ENCODE measurements around the gene NAXE.
"Not testable (repeated sequence)": the region's sequence is repeated elsewhere in the genome, so short reads cannot be mapped to it uniquely, and the experiment has no call there.

NAXE gene

DNA sequence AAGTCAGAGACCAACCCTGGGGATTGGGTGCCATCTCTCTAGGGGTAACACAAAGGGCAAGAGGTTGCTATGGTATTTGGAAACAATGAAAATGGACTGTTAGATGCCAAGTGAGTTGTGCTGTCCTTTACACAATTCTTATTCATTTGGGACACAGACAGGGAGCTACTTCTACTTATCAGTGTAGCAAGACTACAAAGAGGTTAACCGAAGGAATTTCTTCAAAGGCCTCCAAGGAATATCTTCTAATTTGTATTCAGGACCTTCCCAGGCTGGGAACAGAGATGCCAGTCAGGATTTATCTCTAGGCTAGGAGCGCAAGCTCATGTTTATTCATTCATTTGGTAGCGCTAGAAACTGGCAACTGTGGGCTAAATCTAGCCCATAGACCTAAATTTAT lies 2.6 kb downstream of the NAXE start:
- DNase-seq, result no peak

DNA sequence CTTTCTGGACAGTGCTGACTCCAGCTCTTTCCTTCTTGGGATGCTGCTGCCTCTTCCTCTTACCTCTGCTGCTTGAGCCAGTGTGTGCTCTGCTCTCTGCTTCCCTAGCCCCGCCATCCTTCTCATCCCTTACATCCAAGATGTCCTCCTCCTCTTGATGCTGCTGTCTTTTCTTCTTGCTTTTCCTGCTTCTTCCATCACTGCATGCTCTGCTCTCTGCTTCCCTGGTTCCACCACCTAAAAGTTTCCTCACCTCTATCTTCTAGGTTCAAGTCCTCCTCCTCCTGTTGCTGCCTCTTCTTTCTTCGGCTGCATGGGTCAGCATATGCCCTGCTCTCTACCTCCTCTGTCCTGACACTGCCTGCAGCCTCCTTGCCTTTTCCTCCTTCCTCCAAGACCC lies 3.4 kb downstream of the NAXE start:
- DNase-seq, result no peak

DNA sequence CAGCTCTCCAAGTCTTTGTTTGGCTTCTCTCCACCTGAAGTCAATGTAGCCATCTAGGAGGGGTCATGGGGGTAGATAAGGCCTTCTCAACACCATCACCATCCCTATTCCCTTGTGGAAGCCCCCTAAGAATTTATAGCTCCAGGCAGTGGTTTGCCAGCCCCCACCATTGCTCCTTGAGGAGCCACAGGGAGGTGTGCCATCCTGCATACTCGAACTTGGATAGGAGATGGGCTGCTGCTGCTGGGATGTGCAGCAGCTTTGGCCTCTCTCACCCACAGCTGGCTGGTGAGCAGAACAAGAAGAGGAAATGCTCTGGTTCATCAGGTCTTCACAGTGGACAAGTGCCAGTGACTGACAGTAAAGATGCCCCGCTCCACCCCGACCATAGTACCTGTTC lies 4.8 kb downstream of the NAXE start:
- DNase-seq, result no peak

DNA sequence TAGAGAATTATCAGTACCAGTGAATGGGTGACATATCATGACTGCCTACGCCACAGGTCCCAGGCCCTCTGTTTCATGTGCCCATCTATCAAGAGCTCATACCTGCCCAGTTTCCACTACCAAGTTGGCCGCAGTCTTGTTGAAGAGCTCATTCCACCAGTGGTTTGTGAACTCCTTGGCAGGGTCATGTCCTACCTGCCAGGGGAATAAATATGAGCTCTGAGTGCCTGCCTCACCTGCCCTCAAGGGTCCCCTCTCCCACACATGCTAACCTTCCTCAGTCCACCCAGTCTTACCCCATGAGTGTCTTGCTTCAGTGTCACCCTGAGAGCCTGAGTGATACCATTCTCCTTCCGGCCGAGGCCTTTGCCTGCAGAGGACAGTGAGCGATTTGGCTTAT lies 6.5 kb downstream of the NAXE start:
- no peak for DNase-seq

DNA sequence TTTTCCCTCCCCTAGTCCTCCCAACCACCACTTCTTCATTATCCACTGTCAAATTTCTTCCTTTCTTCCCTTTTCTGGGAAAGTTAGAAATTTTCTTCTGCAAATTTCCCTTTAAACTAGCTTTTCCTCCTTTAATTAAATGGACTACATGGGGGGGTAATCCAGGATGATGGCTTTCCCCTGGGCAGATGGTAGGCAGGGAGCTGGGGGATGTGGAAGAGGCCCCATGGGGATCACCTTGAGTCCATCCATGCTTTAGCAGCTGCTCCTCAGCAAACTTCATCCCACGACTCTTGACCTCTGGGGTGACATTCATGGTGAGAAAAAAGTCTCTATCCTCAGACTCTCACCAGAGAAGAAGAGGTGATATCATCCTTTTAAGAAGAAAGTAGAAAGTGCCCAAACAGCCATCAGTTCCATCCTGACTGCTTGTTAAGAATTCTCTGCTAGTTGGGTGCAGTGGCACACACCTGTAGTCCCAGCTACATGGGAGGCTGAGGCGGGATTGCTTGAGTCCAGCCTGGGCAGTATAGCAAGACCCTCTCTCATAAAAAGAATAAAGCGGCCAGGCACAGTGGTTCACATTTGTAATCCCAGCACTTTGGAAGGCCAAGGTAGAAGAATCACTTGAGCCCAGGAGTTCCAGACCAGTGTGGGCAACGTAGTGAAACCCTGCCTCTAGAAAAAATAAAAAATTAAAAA lies 7.3 kb downstream of the NAXE start:
- DNase-seq, result no peak

DNA sequence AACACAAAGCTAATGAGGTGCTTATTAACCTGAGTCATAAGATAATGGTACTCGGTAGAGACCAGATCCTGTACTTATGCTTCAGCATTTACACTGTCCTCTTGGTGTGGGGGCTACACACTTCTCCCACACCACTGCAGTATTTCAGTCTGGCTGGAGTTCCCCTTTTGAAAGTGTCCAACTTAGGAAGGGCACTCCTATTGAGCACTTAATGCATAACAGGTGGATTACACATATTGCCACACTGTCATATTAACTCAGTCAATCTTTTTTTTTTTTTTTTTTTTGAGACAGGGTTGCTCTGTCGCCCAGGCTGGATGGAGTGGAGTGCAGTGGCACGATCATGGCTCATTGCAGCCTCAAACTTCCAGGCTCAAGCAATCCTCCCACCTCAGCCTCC lies 8.2 kb downstream of the NAXE start:
- DNase-seq, result peak; percentile 14

DNA sequence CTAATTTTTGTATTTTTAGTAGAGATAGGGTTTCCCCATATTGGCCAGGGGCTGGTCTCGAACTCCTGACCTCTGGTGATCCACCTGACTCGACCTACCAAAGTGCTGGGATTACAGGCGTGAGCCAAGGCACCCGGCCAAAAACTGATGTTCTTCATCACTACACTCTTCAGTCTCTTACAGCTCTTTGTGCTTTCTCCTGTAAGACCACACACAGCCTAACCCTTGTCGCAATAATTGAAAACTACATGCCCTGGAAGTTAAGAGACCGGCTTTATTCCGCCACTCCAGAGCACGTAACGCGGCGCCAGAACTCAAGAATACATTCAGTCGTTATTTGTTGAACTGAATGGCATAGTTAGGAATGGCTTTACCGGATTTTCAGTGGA lies 9.2 kb downstream of the NAXE start:
- DNase-seq, result no peak

DNA sequence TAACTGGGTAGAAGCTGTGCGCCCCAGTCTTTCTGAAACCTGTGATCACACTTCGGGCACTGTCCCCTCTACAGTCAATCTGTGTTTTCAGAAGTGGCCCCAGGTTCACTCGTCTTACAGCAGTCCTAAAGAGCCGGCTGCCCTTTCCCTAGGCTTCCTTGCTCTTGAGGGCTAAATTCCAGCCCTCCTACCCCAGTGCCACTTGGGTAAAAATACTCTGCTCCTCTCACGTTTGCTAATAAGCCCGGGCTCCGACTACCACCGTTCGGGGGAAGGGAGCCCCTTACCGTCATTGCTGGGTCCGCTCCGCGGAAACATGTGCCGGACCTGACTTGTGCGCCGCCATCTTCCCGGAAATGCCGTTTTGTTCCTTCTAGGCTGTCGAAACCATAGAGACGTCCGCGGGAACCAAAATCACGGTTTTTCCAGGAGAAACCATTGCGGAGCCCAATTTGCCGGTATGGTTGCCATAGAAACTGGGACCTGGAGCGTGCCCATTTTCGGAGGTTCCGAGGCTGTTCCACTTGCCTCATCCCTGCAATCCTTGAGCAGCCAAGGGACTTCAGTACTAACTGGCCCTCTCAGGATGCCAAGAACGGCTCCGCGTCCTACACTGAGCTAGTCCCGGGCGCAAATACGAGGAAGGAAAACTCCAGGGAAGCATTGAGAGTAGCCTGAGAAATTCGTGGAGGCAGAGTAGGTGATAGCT lies 9.7 kb downstream of the NAXE start, which contains the start of gene GPATCH4:
TSS of gene GPATCH4 (minus strand) at position 358 of the 709 bp plus-strand sequence.
- DNase-seq, result peak; percentile 92

DNA sequence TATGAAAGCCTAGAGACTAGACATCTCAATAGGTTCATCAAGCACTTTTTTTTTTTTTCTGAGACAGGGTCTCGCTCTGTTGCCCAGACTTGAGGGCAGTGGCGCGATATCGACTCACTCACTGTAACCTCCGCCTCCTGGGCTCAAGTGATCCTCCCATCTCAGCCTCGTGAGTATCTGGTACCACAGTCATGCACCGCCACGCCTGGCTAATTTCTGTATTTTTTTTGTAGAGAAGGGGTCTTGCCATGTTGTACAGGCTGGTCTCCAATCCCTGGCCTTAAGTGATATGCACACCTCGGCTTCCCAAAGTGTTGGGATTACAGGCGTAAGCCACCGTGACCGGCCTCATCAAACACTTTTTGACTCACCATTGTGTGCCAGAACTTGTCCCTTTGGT lies 10.3 kb downstream of the NAXE start:
- DNase-seq, result no peak

DNA sequence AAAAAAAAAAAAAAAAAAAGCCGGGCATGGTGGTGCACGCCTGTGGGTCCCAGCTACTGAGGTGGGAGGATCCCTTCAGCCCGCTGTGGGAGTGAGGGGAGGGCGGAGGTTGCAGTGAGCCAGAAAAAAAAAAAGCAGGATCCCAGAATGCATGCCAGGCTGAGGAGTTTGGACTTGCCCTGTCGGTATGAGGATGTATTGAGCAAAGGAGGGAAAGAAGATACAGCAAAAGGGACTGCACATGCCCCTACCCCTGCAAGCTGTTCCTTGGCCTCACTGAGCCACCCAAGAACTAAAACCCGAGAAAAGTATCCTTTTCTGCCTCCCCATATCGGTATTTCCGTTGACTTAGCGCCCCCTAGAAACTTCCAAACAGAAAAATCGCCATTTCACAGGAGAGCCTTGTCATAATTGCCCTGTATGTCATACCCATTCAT lies 11.0 kb downstream of the NAXE start:
- DNase-seq, result peak; percentile 71

DNA sequence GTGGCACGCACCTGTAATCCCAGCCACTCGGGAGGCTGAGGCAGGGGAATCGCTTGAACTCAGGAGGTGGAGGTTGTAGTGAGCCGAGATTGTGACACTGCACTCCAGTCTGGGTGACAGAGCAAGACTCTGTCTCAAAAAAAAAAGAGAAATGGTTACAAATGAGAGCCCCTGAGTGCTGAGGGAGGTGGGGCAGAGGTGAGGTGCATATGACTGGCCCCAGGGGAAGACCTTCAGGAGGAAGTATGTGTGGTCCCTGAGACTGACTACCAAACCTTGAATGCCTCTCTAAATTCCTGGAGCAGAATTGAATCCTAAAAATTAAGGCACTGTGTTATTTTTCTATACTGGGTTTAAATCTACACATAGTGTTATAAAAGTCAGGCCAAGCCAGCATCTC lies 15.8 kb downstream of the NAXE start:
- not testable (repeated sequence) for DNase-seq

DNA sequence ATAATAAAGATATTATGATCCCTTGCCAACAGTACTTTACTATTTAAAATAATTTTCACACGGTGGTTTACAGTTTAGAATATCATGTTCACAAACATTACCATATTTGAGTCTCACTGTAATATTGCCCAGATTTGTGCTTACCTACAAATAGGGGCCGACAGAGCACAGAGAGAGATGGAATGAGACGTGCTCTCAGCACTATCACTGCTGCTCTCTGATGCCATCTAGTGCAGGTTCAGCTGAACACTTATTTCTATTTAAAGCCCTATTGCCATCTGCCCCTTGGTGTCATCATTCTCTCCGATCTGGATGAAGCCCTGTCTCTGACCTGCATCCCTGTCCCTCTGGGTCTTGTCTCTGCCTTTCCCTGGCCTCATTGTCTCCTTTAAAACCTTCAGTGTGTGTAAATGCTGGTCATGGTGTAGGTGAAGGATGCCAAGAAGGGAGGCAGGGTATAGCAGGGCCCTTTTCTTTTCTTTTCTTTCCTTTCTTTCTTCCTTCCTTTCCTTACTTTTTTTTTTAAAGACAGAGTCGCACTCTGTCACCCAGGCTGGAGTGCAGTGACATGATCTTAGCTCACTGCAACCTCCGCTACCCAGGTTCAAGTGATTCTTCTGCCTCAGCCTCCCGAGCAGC lies 16.6 kb downstream of the NAXE start:
- DNase-seq, result peak; percentile 91

DNA sequence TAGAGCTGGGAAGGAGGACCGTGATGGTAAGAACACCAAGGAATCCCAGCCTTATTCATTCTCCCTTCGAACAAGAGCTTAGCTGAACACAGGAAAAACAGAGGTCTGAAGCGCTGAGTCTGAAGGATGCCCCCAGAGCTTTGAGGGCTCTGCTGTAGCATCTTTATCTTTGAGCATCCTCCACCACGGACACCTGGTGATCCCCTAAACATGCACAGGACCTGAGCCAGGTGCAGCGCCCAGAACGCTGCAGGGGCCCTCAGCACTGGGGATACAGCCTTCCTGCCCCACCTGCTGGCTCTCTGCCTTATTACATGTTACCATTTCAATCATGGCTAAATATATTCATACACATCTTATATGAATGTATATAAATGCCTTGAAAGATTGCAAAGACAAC lies 17.4 kb downstream of the NAXE start:
- peak; percentile 77 for DNase-seq

DNA sequence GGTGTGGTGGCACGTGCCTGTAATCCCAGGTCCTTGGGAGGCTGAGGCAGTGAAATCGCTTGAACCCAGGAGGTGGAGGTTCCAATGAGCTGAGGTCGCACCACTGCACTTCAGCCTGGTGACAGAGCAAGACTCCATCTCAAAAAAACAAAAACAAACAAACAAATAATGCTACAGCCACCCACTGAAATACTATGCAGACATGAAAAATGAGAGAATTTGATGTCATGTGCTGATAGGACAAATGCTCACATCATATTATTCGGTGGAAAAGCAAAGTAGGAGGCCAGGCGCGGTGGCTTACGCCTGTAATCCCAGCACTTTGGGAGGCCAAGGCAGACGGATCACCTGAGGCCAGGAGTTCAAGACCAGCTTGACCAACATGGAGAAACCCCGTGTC lies 18.5 kb downstream of the NAXE start:
- DNase-seq, result not testable (repeated sequence)

DNA sequence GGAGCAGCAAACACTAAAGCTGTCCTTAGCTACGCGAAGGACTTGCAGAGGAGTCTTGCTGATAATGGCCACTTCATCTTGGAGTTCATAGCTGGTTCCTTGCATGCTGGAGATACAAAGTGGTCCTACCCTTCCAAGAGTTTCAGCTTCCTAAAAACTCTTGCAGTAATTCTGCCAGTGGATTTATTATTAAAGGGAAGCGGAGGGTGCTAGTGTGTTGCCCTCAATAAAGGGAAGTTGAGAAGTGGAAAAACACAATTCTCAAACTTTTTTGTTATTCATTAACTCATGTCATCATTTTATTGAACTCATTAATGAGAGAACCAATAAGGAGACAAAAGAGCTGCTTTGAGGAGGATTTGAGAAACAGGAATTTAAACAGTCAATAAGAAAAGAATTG lies 21.1 kb downstream of the NAXE start:
- DNase-seq, result no peak

DNA sequence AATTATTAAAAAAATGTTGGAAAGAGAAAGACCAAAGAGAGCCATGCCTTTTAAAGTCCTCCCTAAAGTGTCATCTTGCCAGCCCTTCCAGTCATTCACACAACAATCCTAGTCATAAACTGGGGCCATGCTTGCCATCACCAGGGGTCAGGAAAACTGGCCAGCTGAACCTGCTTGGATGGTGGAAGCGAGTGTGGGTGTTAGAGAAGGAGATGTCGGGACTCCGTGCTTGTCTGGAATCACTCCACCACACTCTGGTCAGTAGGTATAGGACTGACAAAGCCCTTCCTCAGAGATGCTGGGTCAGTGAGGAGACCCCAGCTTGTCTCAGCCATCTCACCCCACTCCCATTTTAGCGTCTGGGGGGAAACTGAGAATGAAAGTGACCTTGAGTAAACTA lies 24.4 kb downstream of the NAXE start:
- DNase-seq, result no peak

DNA sequence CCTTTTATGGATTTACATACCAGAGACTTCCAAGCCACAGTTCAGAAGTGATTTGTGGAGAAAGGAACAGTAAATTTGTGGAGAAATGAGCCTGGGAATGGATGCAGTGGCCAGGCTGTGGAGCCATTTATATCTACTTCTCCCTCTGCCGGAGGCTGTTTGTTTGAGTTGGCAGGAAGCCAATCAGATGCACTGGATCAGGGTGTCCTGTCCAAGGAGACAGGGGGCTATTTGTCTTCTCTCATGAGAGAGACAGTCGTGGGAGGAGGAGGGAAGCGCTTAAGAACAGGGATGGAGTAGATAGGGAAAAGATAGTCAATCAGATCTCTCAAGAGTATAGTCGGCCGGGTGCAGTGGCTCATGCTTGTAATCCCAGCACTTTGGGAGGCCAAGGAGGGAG lies 24.9 kb downstream of the NAXE start:
- no peak for DNase-seq

DNA sequence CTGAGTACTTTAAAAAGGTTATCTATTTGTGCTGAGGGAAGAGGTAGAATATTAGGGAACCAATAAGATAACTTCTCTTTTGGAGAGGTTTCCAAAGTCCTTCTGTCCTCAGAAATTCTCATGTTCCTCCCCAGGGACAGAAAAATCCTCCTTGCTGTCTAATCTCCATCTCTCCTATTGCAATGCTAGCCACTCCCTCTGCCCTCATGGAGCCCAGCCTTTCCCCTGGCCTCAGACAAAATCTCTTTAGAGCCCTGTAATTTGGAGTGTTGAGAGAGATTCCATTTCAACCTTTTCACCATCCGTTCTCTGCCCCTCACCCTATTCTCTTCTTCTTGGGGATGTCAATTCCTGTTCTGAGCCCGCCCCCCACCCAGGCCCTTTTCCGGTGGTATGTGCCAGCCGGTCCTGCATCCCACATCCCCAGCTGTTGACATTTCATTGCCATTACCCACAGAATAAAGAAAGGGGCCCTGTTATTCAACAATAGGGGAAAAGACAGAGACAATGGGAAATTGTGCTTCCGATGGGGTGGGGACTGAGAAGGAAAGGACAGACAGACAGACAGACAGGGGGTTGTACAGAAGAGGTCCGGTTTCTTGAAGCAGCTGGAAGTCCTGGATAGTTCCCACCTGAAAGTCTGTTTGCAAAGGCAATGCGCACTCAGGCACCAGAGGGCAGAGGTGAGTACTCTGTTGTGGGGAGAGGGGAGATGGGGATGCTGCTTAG lies 27.4 kb downstream of the NAXE start, which contains the start of gene HAPLN2:
TSS of gene HAPLN2 (plus strand) at position 563 of the 729 bp plus-strand sequence. CDS start 4,076 bp downstream, outside the sequence.
- DNase-seq, result peak; percentile 43

DNA sequence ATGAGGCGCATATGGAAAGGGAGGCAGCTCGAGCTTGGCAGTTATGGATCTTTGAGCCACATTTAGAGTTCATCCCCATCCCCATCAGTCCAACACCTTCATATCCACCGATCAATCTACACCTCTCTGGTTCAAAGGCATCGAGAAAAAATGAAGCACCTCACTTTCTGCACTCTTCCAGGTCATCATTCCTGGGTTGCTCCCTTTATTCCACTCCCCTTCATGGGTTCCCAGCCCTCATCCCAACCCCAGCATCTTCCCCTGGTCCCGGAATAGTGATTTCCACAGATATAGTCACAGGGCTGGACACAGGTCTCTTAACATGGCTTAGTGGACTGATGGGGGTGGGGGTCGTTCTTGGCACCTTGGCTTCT lies 28.0 kb downstream of the NAXE start:
- no peak for DNase-seq

DNA sequence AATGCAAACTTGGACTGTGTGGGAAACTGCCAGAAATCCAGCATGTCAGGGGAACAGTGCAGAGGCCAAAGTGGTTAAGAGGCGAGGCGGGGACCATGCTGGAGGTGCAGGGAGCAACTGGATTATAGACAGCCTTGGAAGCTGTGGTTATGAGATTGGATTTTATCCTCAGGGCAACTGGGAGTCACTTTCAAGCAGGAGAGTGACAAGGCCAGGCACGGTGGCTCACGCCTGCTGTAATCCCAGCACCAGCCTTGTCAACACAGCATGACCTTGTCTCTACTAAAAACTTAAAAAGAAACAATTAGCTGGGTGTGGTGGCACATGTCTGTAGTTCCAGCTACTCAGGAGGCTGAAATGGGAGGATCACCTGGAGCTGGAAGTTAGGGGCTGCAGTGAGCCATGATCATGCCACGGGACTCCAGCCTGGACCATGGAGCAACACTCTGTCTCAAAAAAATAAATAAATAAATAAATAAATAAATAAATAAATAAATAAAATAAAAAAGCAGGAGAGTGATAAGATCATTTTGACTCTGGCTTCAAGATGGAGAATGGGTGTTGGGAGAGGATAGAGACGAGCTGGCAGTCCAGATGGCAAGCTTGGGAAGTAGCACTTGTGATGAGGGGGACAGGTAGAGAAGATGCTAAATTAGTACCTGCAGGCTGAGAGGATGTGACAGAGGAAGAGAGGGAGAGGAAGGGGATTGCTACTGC lies 31.2 kb downstream of the NAXE start:
- no peak for DNase-seq

DNA sequence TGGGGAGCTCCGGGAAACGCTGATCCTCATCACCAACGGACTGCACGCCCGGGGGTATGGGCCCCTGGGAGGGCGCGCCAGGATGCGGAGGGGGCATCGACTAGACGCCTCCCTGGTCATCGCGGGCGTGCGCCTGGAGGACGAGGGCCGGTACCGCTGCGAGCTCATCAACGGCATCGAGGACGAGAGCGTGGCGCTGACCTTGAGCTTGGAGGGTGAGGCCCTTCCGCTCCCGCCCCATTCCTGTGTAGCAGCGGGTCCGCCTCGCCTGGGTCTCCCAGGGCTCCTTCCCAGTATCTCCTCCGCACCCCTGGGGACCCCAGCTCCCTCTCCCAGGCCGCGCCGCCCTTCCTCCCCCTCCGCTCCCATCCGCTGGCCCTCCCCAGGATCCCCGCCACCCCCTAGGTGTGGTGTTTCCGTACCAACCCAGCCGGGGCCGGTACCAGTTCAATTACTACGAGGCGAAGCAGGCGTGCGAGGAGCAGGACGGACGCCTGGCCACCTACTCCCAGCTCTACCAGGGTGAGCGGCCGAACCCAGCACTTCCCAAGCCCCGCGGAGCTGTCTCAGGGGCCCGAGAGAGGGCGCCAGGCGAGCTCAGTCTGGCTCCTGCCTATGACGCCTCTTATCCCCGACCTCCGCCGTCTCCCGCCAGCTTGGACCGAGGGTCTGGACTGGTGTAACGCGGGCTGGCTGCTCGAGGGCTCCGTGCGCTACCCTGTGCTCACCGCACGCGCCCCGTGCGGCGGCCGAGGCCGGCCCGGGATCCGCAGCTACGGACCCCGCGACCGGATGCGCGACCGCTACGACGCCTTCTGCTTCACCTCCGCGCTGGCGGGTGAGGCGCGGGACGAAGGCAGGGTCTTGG lies 32.6 kb downstream of the NAXE start:
- peak; percentile 52 for DNase-seq

All from NCI-H2171 treated with DMSO at 0.1 percent for 48 hours (cell line).